OCI-LY7 (cell line): ENCODE results near the gene FUT8.

Experiments used
- EZH2phosphoT487 ChIP-seq: fragments of 200-600 bp; sonication (generic); IDR thresholded peaks from 2 replicates; pipeline ENCODE4 v1.6.1; 2018; ENCODE audit warnings: low read depth, borderline replicate concordance, mild to moderate bottlenecking, mixed run types, antibody characterized with exemption, low read length, moderate library complexity, mixed read lengths
- TF ChIP-seq, protein P1 (sequence below): fragments of 200-600 bp; sonication (generic); conservative IDR thresholded peaks from 2 replicates; pipeline ENCODE4 v1.5.1; 2014; ENCODE audit warnings: mild to moderate bottlenecking, antibody characterized with exemption, low read length, moderate library complexity, mixed read lengths

DNA sequence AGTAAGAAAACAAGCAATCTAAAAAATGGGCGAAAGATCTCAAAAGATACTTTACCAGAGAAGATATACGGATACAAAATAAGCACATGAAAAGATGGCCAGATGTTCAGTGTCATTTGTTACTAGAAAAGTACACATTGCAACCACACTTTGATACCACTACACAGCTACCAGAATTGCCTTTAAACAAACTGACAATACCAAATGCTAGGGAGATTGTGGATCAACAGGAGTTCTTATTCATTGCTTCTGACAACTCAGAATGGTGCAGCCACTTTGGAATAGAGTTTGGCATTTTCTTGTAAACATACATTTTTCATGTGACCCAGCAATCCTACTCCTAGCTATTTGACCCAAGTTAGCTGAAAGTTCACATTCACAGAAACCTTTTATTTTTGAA, 136.3 kb downstream of the FUT8 start:
- TF ChIP-seq, protein P1, sequence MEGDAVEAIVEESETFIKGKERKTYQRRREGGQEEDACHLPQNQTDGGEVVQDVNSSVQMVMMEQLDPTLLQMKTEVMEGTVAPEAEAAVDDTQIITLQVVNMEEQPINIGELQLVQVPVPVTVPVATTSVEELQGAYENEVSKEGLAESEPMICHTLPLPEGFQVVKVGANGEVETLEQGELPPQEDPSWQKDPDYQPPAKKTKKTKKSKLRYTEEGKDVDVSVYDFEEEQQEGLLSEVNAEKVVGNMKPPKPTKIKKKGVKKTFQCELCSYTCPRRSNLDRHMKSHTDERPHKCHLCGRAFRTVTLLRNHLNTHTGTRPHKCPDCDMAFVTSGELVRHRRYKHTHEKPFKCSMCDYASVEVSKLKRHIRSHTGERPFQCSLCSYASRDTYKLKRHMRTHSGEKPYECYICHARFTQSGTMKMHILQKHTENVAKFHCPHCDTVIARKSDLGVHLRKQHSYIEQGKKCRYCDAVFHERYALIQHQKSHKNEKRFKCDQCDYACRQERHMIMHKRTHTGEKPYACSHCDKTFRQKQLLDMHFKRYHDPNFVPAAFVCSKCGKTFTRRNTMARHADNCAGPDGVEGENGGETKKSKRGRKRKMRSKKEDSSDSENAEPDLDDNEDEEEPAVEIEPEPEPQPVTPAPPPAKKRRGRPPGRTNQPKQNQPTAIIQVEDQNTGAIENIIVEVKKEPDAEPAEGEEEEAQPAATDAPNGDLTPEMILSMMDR, result no peak
- TF ChIP-seq EZH2phosphoT487, result no peak
